Loucy (cell line): ENCODE data around the gene PLCL2.

Experiments
- CTCF ChIP-seq: fragments of 200-600 bp; sonication (generic); conservative IDR thresholded peaks from 2 replicates; pipeline ENCODE4 v1.5.1; 2014; ENCODE audit warnings: mild to moderate bottlenecking, antibody characterized with exemption, low read length
- EZH2phosphoT487 ChIP-seq: fragments of 200-600 bp; IDR thresholded peaks from 2 replicates; pipeline ENCODE4 v1.6.1; 2018; ENCODE audit warnings: antibody characterized with exemption, mild to moderate bottlenecking, moderate library complexity, borderline replicate concordance

- no peak for TF ChIP-seq EZH2phosphoT487
- TF ChIP-seq CTCF = no peak
Observed at GRCh38 chr3:16848007-16848406, 36.7 kb upstream of the PLCL2 start.
